Endothelial cell of umbilical vein (primary cell): ENCODE measurements around the gene VGLL4. TPM values are rescaled to one million over a fixed set of nuclear protein-coding genes. Genes with fewer than 3 reads are reported as not detected.

Source experiments
- BruUV-seq: library from RNA; stranded (reverse); fragments of 400-500 nt; replicated peaks from 2 replicates; lab custom pipeline; 2021; lab: Mats Ljungman, UMichigan
- CTCF ChIA-PET: fragments of 300-600, 350-600 bp; sonication (Branson Sonifier 250); formaldehyde crosslinking; loops from one replicate; lab custom pipeline; 2021; ENCODE audit warnings: antibody characterized with exemption, inconsistent platforms; lab: Charles Lee
- POLR2A ChIA-PET: fragments of 300-600, 350-600 bp; sonication (Branson Sonifier 250); formaldehyde crosslinking; loops from one replicate; lab custom pipeline; 2021; ENCODE audit warnings: antibody characterized with exemption, inconsistent platforms; lab: Charles Lee
- DNase-seq: peaks from one replicate; pipeline ENCODE4 v3.0.0-alpha.2; 2011; ENCODE audit warnings: low read depth, low spot score
- FAIRE-seq: peaks from 2 replicates; lab custom pipeline; 2011; peaks lifted over from hg19 to GRCh38; lab: Jason Lieb, UNC
- H2AFZ ChIP-seq: 2 replicates; pipeline ENCODE4 v1.6.0; 2012; ENCODE audit warnings: low read depth, low read length, control low read depth, inconsistent platforms
- H3K27ac ChIP-seq: 2 replicates; pipeline ENCODE4 v1.5.1; 2011; ENCODE audit warnings: low read depth, mild to moderate bottlenecking, control low read depth, low read length, moderate library complexity; ENCODE audit not compliant: insufficient read depth
- H3K27me3 ChIP-seq, 2 experiments: 2 replicates each; pipeline versions ENCODE4 v1.6.0 to v1.6.1; 2011; ENCODE audit warnings: low read length in 2 of 2, mixed read lengths in 1 of 2; ENCODE audit not compliant: control insufficient read depth in 2 of 2, insufficient read depth in 2 of 2
- H3K36me3 ChIP-seq, 2 experiments: 2 replicates in 1 of 2; 3 replicates in 1 of 2; pipeline ENCODE4 v1.5.1; 2011; ENCODE audit warnings: low read length in 2 of 2, mild to moderate bottlenecking in 1 of 2, moderate library complexity in 1 of 2; ENCODE audit not compliant: control insufficient read depth in 2 of 2, insufficient read depth in 2 of 2; ENCODE audit errors: extremely low read depth in 1 of 2
- H3K4me1 ChIP-seq: 3 replicates; pipeline ENCODE4 v1.5.1; 2011; ENCODE audit warnings: mild to moderate bottlenecking, low read length; ENCODE audit not compliant: control insufficient read depth, insufficient read depth; ENCODE audit errors: extremely low read depth
- H3K4me2 ChIP-seq: 2 replicates; pipeline ENCODE4 v1.6.1; 2011; ENCODE audit warnings: low read length, control low read depth, mixed read lengths; ENCODE audit not compliant: insufficient read depth
- H3K4me3 ChIP-seq, 3 experiments: fragments of 200-600 bp in 1 of 3; sonication (generic), shearing (Covaris generic) in 1 of 3; replicated peaks in 1 of 3; 2 replicates each; pipeline ENCODE4 v1.5.1; 2011 to 2016; ENCODE audit warnings: control low read depth in 3 of 3, low read length in 3 of 3, mild to moderate bottlenecking in 2 of 3, inconsistent platforms in 1 of 3, low read depth in 1 of 3, moderate library complexity in 1 of 3; ENCODE audit not compliant: insufficient read depth in 1 of 3
- H3K79me2 ChIP-seq: 2 replicates; pipeline ENCODE4 v1.6.0; 2012; ENCODE audit warnings: low read length, inconsistent platforms; ENCODE audit not compliant: control insufficient read depth, insufficient read depth
- H3K9ac ChIP-seq: replicated peaks from 2 replicates; pipeline ENCODE3; 2011; ENCODE audit warnings: low read length, control low read depth; ENCODE audit not compliant: insufficient read depth; ENCODE audit errors: extremely low read depth
- H3K9me1 ChIP-seq: replicated peaks from 3 replicates; pipeline ENCODE4 v1.6.0; 2011; ENCODE audit warnings: mild to moderate bottlenecking, low read length; ENCODE audit not compliant: control insufficient read depth, insufficient read depth; ENCODE audit errors: extremely low read depth
- H3K9me3 ChIP-seq: replicated peaks from 2 replicates; pipeline ENCODE4 v1.5.1; 2012; ENCODE audit warnings: low read length, inconsistent platforms; ENCODE audit not compliant: control insufficient read depth, insufficient read depth
- H4K20me1 ChIP-seq: replicated peaks from 2 replicates; pipeline ENCODE3; 2011; ENCODE audit warnings: mild to moderate bottlenecking, low read length; ENCODE audit not compliant: control insufficient read depth, insufficient read depth; ENCODE audit errors: extremely low read depth
- CTCF ChIP-seq, 2 donors: IDR thresholded peaks; 1 replicate in 1 of 2; 2 replicates in 1 of 2; pipeline ENCODE4 v1.5.1; 2011; ENCODE audit warnings: low read length in 2 of 2, mild to moderate bottlenecking in 2 of 2, moderate library complexity in 2 of 2, control low read depth in 1 of 2, inconsistent platforms in 1 of 2, low read depth in 1 of 2; ENCODE audit not compliant: insufficient read depth in 1 of 2; ENCODE audit errors: extremely low read depth in 1 of 2
- EZH2 ChIP-seq: IDR thresholded peaks from 2 replicates; pipeline ENCODE4 v1.6.1; 2012; ENCODE audit warnings: borderline replicate concordance, low read depth, mild to moderate bottlenecking, moderate library complexity, low read length, inconsistent platforms; ENCODE audit not compliant: severe bottlenecking
- FOS ChIP-seq: IDR thresholded peaks from 2 replicates; pipeline ENCODE4 v1.6.1; 2011; ENCODE audit warnings: mild to moderate bottlenecking, low read length, moderate library complexity, borderline replicate concordance; ENCODE audit not compliant: insufficient read depth
- GATA2 ChIP-seq: IDR thresholded peaks from 2 replicates; pipeline ENCODE4 v1.7.0; 2011; ENCODE audit warnings: low read depth, mild to moderate bottlenecking, moderate library complexity, mixed read lengths, low read length; ENCODE audit not compliant: insufficient read length, insufficient read depth
- JUN ChIP-seq: IDR thresholded peaks from 2 replicates; pipeline ENCODE4 v1.6.1; 2011; ENCODE audit warnings: borderline replicate concordance, low read depth; ENCODE audit not compliant: insufficient read length, insufficient read depth
- MAX ChIP-seq: IDR thresholded peaks from 2 replicates; pipeline ENCODE4 v1.6.1; 2011; ENCODE audit not compliant: insufficient read depth, insufficient read length
- MYC ChIP-seq: IDR thresholded peaks from one replicate; pipeline ENCODE4 v1.6.1; 2011; ENCODE audit warnings: mild to moderate bottlenecking, low read depth, low read length
- POLR2A ChIP-seq: IDR thresholded peaks from 2 replicates; pipeline ENCODE4 v1.6.1; 2012; ENCODE audit warnings: low read depth, mild to moderate bottlenecking, control low read depth, low read length
- POLR2AphosphoS5 ChIP-seq: IDR thresholded peaks from 2 replicates; pipeline ENCODE4 v1.6.1; 2012; ENCODE audit warnings: low read depth, mild to moderate bottlenecking, control low read depth, low read length, moderate library complexity; ENCODE audit not compliant: insufficient read depth
- dilution Hi-C: fragments of 300-500 bp; cut with MboI; formaldehyde crosslinking; loops from one replicate; pipeline ENCODE4 v1.15.0; 2019; ENCODE audit warnings: low sequenced_read_pairs; ENCODE audit not compliant: extremely low pct_ligation_motif_present
- intact Hi-C: fragments of 100-400 bp; cut with micrococcal nuclease; formaldehyde crosslinking; loops from one replicate; pipeline ENCODE4 v1.10.0; 2022
- polyA plus RNA-seq, 4 experiments: library from polyadenylated mRNA; depleted of rRNA in 3 of 4; stranded (reverse) in 3 of 4; unstranded in 1 of 4; fragments of >200 nt; gene quantifications; 2 replicates each; pipeline versions ENCODE4 v1.2.1 to v1.2.3, GENCODE V29; 2011 to 2012; ENCODE audit warnings: missing spikeins in 1 of 4
- total RNA-seq: library from RNA; stranded (reverse); gene quantifications from 2 replicates; pipeline ENCODE4 v1.2.3, GENCODE V29; 2021

The VGLL4 gene
- total and polyA plus RNA-seq, 2 donors (not counting 3 experiments of a cell fraction or from before 2014, with no cell fraction given): 67.0 to 78.9 TPM

DNA sequence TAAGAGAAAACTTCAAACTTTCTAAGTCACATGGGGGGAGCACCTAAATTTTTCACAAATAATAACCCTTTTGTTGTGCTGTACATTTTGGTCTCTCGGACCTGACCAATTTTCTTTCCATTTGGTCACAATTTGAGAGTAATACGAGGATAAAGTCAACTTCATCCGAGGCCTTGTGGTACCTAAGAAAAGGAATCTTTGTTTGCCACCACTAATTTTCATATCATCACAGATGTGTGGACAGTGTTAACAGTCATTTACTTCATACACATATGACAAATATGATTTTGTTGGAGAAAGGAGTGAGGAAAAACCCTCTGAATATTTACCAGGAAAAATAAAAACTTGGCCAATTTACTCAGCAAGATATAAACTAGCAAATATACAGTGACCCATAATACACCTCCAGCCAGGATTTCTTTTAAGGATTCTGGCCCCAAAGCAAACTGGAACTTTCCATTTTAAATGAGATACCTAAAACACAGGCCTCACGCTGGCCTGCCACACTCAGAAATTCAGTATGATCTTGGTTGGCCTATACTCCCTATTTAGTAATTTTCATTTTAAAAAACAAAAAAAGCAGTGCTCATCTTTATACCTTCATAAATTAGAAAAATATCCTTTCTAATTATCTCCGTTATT is 40.7 kb downstream of the VGLL4 start:
- Histone ChIP-seq H3K9me3 (no peaks in the 10 kb centered on the region), H3K4me1 (peaks cover 23% of the 10 kb centered on the region), H3K4me2 (no peak overlapping the region), H3K9ac (no peak overlapping the region), H3K4me3 (no peak overlapping the region), H3K36me3 (peaks cover 2 to 8% of the 10 kb centered on the region in 2 experiments), H3K27me3 (no peaks in the 10 kb centered on the region), H2AFZ (no peak overlapping the region), H3K27ac (peak overlapping the region; percentile 41), H3K9me1 (peaks cover 4% of the 10 kb centered on the region), H3K79me2 (peaks cover 81% of the 10 kb centered on the region), H4K20me1 (peaks cover 8% of the 10 kb centered on the region)
- ChIA-PET CTCF (interaction anchor here (0.8 to 1.0 kb wide), 2 partner anchors 12 to 32 kb away, joined by 3 read pairs; no protein-coding TSS in a partner anchor), POLR2A (no interaction called here)
- intact Hi-C loops: no loop called here
- TF ChIP-seq POLR2A: no peak
- TF ChIP-seq POLR2AphosphoS5: no peak
- no peak for TF ChIP-seq FOS
- TF ChIP-seq MAX: no peak
- no peak for TF ChIP-seq MYC
- no peak for TF ChIP-seq CTCF (IDR thresholded peaks at IDR 0.05; ENCODE audit: extremely low read depth in 1 of 2, insufficient read depth in 1 of 2, low read depth in 1 of 2, low read length in 2 of 2)
- no peak for TF ChIP-seq EZH2
- no peak for TF ChIP-seq JUN
- TF ChIP-seq GATA2: no peak
- no TSS peak for BruUV-seq
- dilution Hi-C loops: no loop called here
- DNase-seq (no peak), FAIRE-seq (no peak)
